GM11168 (cell line): ENCODE data around the gene HSPA4L.

Experiments used
- in situ Hi-C: fragments of 300-500 bp; cut with MboI; formaldehyde crosslinking; loops from one replicate; pipeline ENCODE4 v1.12.0; 2022; ENCODE audit warnings: low sequenced_read_pairs; ENCODE audit not compliant: unreplicated experiment

The HSPA4L gene

GRCh38 chr4:127782275-127783025 lies at the start of gene HSPA4L:
HSPA4L (plus strand) TSS chr4:127782322; CDS start chr4:127782551, 229 bp downstream.
- in situ Hi-C loops, result no loop called here

DNA sequence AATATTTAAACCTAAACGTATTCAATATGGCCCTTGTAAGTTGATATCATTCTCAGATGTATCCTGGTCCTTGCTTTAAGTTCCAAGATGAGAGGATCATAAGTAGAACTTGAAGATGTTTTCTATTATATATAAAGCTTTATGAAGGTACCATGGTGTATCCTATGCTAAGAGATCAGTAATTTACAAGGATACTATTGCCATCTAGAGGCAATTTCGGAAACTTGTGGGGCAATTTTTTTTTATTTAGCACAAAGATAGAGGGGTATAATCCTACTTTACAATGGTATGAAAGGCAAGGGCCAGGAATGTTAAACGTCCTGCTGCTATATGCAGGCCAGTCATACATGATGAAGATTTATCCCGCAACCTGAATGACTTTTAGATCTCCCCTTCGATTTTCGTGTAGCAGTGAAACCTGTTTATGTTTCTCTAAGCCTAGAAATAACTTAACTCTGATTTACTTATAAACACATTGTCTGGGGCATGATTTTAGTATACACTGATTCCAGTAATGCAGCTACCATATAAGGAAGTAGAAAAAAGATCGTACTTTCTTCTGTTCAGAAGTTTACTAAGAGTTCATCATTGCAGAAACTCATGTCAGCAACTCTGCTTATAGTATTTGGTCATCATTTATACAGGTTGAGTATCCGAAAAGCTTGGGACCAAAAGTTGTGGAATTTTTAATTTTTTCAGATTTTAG lies 49.3 kb upstream of the HSPA4L start:
- in situ Hi-C loops, result no loop called here

DNA sequence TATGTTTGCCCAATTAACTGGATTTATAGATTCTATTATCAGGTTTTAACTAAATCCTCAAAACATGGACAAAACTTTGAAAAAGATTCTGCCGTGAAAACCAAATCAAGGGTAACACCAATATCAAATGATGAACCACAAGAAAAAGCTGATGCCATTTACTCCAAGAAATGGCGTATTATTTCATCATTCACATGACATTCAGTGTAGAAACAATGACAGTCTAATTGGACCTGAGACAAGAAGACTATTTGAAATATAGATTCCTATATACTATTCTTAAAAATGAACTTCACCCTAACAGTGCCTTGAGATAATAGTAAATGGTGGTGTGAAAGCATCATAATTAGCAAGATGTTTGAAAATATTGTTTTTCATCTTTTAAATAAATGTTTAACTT lies 47.1 kb upstream of the HSPA4L start:
- in situ Hi-C loops, result no loop called here

DNA sequence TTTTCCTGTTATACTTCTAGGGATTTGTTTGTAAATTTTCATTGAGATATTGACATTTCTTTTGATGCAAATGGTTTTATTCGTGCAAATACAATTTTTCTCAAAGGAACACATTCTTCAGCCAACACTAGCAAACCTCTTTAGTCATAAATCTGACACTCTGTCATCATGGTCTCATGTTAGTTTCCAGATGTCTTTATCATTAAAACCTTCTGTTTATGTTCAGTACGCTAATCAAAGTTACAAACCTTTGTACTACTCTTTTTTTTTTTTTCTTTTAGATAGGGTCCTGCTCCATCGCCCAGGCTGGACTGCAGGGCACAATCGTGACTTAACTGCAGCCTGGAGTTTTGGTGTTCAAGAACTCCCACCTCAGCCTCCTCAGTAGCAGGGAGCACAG lies 44.8 kb upstream of the HSPA4L start:
- in situ Hi-C loops, result no loop called here

- in situ Hi-C loops, result no loop called here
Measured at GRCh38 chr4:127741247-127741646, 40.9 kb upstream of the HSPA4L start.

DNA sequence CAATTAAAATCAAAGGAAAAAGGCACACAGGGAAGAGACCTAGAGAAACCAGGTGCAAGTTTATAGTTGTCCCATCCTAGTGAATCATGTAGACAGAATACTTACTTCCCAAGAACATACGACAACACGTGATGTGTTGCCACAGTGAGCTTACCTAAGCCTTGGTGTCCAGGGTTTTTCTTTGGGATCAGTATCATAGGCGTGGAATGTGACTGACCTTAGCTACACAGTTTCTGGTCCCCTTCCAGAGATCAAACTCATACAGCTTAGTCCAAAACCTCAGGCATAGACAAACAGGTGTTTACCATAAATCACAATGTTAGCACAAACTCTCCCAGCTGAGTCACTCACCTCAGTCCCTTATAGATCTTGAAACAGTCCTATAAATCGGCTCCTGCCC lies 34.2 kb upstream of the HSPA4L start:
- in situ Hi-C loops, result no loop called here

- in situ Hi-C loops, result no loop called here
Measured at GRCh38 chr4:127748957-127749356, 33.2 kb upstream of the HSPA4L start.

DNA sequence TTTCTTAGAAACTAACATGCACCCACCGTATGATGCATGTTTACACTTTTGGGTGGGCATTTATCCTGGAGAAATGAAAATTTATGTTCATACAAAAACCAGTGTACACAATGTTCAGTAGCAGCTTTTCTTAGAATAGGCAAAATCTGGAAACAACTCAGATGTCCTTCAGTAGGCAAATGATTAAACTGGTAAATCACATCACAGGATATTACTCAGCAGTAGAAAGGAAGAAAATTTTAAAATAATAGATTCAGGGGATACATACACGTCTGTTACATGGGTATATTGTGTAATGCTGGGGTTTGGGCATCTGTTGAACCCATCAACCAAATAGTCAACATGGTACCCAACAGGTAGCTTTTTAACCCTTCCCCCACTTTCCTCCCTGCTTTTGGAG lies 25.2 kb upstream of the HSPA4L start:
- in situ Hi-C loops, result no loop called here

DNA sequence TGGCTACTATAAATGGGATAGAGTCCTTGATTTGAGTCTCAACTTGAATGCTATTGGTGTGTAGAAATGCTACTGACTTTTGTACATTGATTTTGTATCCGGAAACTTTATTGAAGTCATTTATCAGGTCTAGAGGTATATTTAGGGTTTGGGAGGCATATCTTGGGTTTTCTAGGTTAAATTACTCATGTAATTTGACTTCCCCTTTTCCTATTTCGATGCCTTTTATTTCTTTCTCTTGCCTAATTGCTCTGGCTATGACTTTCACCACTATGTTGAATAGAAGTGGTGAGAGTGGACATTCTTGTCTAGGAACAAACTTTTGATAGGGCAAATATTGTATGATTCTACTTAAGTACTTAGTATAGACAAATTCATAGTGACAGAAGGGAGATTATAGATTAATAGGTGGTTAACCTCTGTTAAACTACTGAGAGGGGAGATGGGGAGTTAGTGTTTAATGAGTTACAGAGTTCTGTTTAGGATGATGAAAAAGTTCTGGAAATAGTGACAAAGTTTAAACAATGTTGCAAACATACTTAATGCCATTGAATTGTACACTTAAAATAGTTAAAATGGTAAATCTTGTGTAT lies 22.8 kb upstream of the HSPA4L start:
- in situ Hi-C loops, result no loop called here

GRCh38 chr4:127759893-127760292 lies 22.2 kb upstream of the HSPA4L start:
- in situ Hi-C loops, result no loop called here

DNA sequence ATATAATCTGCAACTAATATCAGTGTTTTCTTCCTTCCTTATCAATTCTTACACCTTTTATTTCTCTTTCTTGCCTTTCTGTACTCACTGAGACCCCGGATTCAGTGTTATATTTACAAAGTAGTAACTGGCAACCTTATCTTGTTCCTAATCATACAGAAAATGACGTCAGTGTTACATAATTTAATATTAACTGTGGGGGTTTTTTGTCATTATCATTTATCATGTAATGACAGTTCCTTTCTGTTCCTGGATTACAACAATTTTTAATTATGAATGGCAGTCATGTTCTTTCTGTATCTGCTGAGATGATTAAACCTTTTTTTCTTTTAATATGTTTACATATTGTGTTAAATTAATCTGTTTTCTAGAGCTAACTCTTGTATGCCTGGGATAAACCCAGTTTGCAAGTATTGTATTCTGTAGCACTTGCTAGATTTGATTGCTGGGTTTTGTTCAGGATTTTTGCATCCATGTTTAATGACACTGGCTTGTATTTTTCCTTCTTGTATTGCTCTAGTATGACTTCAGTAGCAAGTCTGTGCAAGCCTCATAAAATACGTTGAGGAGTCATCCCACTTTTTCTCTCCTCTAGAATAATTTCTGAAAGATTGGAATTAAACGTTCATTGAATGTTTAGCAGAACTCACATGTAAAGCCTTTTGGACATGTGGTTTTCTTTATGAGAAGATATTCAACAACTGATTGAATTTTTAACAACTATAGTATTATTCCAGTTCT lies 10.4 kb upstream of the HSPA4L start:
- in situ Hi-C loops, result no loop called here

GRCh38 chr4:127772769-127773671 lies 9.1 kb upstream of the HSPA4L start:
- in situ Hi-C loops, result no loop called here

GRCh38 chr4:127775843-127776242 lies 6.3 kb upstream of the HSPA4L start:
- in situ Hi-C loops, result no loop called here

DNA sequence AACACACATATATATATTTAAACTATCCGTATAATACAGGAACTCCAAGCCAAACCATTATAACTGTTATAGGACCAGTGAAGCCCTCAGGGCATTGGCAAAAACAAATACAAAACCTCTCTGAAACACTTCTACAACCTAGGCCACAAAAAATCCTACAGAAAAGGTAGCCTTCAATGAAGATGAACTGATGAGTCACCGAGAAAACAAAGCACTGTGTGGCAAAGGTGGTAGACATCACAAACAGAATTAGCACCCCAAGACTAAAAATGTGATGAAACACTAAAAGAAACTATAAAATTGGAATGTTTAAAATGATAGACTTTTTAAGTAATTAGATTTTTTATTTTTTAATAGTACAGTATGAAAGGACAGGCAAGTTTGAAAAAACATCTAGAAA lies 5.5 kb upstream of the HSPA4L start:
- in situ Hi-C loops, result no loop called here

- in situ Hi-C loops, result no loop called here
Measured at GRCh38 chr4:127777487-127777886, 4.6 kb upstream of the HSPA4L start.

GRCh38 chr4:127778102-127778501 lies 4.0 kb upstream of the HSPA4L start:
- in situ Hi-C loops, result no loop called here

GRCh38 chr4:127780598-127780997 lies 1.5 kb upstream of the HSPA4L start:
- in situ Hi-C loops, result no loop called here

DNA sequence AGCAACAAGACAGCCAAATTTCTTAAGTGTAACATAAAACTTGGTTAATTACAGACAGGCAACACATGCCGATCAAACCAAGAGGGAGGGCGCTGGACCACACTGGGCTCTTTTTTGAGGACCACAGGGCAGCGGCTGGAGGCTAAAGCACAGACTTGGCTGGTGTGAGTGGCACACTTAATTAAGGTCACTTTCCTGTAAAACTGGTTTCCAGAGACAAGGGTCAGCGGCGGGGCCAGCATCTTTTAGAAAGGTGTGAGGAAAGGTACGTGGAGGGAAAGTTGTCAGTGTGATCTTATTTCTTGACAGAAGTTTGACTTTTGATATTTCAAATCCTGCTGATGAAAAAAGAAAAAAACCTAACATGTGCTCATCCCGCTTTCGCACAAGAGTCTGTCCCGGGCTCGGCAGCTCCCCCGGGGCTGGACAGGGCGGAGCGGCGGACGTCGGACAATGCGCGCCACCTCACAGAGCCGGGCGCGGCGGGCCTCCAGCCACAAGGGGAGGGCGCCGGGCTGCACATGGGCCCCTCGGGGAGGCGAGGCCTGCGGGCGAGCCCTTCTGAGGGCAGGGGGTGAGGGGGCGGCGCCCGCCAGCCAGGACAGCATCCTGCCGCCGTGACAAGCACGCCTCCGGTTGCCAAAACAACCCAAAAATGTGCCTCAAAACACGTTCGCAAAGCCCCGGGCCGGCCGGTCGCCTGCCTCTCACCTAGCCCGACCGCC lies 660 bp upstream of the HSPA4L start:
- in situ Hi-C loops, result no loop called here

GRCh38 chr4:127782025-127782274 lies 172 bp upstream of the HSPA4L start:
- in situ Hi-C loops, result no loop called here
